HCT116 (cell line): ENCODE measurements around the gene LEKR1.

Source experiments
- CEBPB ChIP-seq: IDR thresholded peaks from 2 replicates; pipeline ENCODE4 v1.6.1; 2012; ENCODE audit warnings: low read depth
- EZH2 ChIP-seq: fragments of 200-600 bp; sonication (generic); IDR thresholded peaks from 2 replicates; pipeline ENCODE4 v1.6.1; 2017; ENCODE audit warnings: antibody characterized with exemption, mixed run types
- EZH2phosphoT487 ChIP-seq: fragments of 200-600 bp; IDR thresholded peaks from 2 replicates; pipeline ENCODE4 v1.6.1; 2018; ENCODE audit warnings: antibody characterized with exemption, borderline replicate concordance
- JUND ChIP-seq: IDR thresholded peaks from 2 replicates; pipeline ENCODE4 v1.6.1; 2012
- POLR2A ChIP-seq: IDR thresholded peaks from 2 replicates; pipeline ENCODE4 v1.7.0; 2011; ENCODE audit warnings: borderline replicate concordance; ENCODE audit not compliant: insufficient read depth, insufficient read length; ENCODE audit errors: extremely low read depth
- POLR2AphosphoS5 ChIP-seq: IDR thresholded peaks from 2 replicates; pipeline ENCODE4 v1.6.1; 2011; ENCODE audit warnings: mild to moderate bottlenecking, low read depth, low read length, moderate library complexity
- YY1 ChIP-seq: IDR thresholded peaks from 2 replicates; pipeline ENCODE4 v1.6.1; 2011; ENCODE audit warnings: low read length, low read depth, moderate library complexity, mild to moderate bottlenecking; ENCODE audit not compliant: insufficient replicate concordance; ENCODE audit errors: extremely low read depth
- TF ChIP-seq, protein P1 (sequence below), 3 experiments: fragments of 200-600 bp in 1 of 3; sonication (generic) in 1 of 3; IDR thresholded peaks in 2 of 3; conservative IDR thresholded peaks in 1 of 3; 2 replicates each; pipeline ENCODE4 v1.5.1; 2012 to 2017; ENCODE audit warnings: low read depth in 2 of 3, low read length in 2 of 3, antibody characterized with exemption in 1 of 3, borderline replicate concordance in 1 of 3, control low read depth in 1 of 3, mild to moderate bottlenecking in 1 of 3, mixed read lengths in 1 of 3, mixed run types in 1 of 3, moderate library complexity in 1 of 3; ENCODE audit not compliant: insufficient read depth in 1 of 3
- TF ChIP-seq, protein P2 (sequence below): IDR thresholded peaks from 2 replicates; pipeline ENCODE4 v1.6.1; 2011; ENCODE audit warnings: mild to moderate bottlenecking, low read length, moderate library complexity; ENCODE audit not compliant: insufficient replicate concordance; ENCODE audit errors: extremely low read depth
- TF ChIP-seq, protein P3 (sequence below): IDR thresholded peaks from 2 replicates; pipeline ENCODE4 v1.6.1; 2012; ENCODE audit warnings: low read depth
- TF ChIP-seq, protein P4 (sequence below): IDR thresholded peaks from 2 replicates; pipeline ENCODE4 v1.6.1; 2012

DNA sequence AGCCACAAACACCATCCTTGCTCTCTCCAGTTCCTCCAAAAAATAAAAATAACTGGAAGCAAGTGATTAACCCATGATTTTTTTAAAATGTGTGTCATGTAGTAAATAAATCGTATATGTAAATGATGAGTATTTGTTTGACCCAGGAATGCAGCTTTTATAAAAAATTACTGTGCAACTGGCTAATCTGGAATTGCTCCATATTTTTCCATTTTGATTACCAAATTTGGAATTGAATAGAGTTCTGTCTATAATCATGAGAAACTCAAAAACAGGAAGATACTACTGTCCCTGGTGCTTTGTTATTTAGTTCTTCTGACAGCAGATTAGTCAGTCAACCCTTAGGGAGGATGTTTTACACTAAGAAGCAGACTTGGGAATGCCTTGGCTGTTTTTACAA lies 217.6 kb downstream of the LEKR1 start:
- TF ChIP-seq, protein P1, sequence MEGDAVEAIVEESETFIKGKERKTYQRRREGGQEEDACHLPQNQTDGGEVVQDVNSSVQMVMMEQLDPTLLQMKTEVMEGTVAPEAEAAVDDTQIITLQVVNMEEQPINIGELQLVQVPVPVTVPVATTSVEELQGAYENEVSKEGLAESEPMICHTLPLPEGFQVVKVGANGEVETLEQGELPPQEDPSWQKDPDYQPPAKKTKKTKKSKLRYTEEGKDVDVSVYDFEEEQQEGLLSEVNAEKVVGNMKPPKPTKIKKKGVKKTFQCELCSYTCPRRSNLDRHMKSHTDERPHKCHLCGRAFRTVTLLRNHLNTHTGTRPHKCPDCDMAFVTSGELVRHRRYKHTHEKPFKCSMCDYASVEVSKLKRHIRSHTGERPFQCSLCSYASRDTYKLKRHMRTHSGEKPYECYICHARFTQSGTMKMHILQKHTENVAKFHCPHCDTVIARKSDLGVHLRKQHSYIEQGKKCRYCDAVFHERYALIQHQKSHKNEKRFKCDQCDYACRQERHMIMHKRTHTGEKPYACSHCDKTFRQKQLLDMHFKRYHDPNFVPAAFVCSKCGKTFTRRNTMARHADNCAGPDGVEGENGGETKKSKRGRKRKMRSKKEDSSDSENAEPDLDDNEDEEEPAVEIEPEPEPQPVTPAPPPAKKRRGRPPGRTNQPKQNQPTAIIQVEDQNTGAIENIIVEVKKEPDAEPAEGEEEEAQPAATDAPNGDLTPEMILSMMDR (IDR thresholded peaks at IDR 0.05 in 2 of 3, conservative IDR thresholded peaks at IDR 0.05 in 1 of 3; ENCODE audit: borderline replicate concordance in 1 of 3, insufficient read depth in 1 of 3, low read depth in 2 of 3, low read length in 2 of 3), result no peak
- no peak for TF ChIP-seq YY1
- TF ChIP-seq POLR2AphosphoS5, result no peak
- no peak for TF ChIP-seq POLR2A
- no peak for TF ChIP-seq EZH2phosphoT487
- TF ChIP-seq, protein P2, sequence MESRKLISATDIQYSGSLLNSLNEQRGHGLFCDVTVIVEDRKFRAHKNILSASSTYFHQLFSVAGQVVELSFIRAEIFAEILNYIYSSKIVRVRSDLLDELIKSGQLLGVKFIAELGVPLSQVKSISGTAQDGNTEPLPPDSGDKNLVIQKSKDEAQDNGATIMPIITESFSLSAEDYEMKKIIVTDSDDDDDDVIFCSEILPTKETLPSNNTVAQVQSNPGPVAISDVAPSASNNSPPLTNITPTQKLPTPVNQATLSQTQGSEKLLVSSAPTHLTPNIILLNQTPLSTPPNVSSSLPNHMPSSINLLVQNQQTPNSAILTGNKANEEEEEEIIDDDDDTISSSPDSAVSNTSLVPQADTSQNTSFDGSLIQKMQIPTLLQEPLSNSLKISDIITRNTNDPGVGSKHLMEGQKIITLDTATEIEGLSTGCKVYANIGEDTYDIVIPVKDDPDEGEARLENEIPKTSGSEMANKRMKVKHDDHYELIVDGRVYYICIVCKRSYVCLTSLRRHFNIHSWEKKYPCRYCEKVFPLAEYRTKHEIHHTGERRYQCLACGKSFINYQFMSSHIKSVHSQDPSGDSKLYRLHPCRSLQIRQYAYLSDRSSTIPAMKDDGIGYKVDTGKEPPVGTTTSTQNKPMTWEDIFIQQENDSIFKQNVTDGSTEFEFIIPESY, result no peak
- TF ChIP-seq EZH2, result no peak
- TF ChIP-seq, protein P3, sequence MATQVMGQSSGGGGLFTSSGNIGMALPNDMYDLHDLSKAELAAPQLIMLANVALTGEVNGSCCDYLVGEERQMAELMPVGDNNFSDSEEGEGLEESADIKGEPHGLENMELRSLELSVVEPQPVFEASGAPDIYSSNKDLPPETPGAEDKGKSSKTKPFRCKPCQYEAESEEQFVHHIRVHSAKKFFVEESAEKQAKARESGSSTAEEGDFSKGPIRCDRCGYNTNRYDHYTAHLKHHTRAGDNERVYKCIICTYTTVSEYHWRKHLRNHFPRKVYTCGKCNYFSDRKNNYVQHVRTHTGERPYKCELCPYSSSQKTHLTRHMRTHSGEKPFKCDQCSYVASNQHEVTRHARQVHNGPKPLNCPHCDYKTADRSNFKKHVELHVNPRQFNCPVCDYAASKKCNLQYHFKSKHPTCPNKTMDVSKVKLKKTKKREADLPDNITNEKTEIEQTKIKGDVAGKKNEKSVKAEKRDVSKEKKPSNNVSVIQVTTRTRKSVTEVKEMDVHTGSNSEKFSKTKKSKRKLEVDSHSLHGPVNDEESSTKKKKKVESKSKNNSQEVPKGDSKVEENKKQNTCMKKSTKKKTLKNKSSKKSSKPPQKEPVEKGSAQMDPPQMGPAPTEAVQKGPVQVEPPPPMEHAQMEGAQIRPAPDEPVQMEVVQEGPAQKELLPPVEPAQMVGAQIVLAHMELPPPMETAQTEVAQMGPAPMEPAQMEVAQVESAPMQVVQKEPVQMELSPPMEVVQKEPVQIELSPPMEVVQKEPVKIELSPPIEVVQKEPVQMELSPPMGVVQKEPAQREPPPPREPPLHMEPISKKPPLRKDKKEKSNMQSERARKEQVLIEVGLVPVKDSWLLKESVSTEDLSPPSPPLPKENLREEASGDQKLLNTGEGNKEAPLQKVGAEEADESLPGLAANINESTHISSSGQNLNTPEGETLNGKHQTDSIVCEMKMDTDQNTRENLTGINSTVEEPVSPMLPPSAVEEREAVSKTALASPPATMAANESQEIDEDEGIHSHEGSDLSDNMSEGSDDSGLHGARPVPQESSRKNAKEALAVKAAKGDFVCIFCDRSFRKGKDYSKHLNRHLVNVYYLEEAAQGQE, result no peak
- TF ChIP-seq CEBPB, result no peak
- TF ChIP-seq, protein P4, sequence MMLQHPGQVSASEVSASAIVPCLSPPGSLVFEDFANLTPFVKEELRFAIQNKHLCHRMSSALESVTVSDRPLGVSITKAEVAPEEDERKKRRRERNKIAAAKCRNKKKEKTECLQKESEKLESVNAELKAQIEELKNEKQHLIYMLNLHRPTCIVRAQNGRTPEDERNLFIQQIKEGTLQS, result no peak
- no peak for TF ChIP-seq JUND
